GM12872 (cell line): ENCODE data around the gene PEX6.

Source experiments
- TF ChIP-seq, protein P1 (sequence below): IDR thresholded peaks from 3 replicates; pipeline ENCODE4 v1.5.1; 2011; ENCODE audit warnings: low read depth, mild to moderate bottlenecking, low read length, moderate library complexity; ENCODE audit not compliant: insufficient read depth

PEX6 gene

DNA sequence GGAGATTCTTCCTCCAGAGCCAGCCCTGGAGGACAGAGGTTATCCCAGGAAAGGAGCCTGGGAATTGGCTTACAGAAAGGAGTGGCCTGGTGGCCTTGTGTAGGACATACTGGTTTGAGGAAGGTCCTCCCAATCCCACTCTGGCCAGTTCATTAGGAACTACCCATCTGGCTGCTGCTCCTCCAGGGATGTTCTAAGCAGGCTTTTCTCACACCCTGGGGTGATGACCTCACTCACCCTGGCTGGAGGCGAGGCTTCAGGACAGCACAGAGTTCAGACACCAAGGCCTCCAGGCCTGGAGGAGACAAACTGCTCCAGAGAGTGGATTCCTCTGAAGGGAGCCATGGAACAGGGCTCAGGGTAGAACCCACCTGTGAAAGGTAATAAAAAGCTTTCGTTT lies 9.6 kb downstream of the PEX6 start:
- TF ChIP-seq, protein P1, sequence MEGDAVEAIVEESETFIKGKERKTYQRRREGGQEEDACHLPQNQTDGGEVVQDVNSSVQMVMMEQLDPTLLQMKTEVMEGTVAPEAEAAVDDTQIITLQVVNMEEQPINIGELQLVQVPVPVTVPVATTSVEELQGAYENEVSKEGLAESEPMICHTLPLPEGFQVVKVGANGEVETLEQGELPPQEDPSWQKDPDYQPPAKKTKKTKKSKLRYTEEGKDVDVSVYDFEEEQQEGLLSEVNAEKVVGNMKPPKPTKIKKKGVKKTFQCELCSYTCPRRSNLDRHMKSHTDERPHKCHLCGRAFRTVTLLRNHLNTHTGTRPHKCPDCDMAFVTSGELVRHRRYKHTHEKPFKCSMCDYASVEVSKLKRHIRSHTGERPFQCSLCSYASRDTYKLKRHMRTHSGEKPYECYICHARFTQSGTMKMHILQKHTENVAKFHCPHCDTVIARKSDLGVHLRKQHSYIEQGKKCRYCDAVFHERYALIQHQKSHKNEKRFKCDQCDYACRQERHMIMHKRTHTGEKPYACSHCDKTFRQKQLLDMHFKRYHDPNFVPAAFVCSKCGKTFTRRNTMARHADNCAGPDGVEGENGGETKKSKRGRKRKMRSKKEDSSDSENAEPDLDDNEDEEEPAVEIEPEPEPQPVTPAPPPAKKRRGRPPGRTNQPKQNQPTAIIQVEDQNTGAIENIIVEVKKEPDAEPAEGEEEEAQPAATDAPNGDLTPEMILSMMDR = no peak

DNA sequence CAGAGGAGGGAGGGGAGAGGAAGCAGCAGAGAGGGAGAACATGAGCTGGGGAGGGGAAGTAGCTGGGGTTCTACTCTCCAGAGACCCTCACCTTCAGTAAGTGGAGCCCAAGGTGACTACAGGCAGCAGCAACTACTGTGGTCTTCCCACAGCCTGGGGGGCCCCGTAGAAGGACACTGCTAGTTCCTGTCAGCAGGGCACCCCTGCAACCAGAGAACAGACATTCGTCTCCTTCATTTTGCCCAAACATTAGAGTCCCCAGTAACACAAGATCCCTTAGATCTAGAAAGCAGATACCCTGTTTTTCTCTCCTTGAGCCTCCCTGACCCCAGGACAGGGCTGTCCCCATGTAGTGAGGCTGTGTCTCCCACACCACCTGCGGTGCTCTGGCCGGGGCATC lies 10.2 kb downstream of the PEX6 start:
- TF ChIP-seq, protein P1 = no peak

DNA sequence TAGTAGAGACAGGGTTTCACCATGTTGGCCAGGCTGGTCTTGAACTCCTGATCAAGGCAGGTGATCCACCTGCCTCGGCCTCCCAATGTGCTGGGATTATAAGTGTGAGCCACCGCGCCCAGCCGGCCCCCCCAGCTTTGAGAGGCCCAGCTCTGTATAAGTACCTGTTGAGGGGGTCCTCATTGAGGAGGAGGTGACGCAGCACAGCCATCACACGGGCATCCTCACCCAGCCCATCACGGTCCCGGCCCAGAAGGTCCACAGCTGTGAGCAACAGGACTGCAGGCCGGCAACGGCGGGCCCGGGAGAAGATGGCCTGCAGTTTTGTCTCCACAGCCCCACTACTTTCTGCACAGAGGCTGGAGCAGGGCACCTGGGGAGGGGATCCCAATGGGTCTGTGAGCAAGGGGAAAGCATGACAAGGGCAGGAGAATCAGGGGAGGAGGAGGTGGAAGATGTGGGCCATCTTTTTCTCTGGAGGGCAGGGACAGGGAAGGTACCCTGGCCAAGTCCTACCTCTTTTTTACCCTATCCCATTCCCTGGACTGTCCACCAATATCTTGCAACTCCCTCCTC lies 10.8 kb downstream of the PEX6 start:
- TF ChIP-seq, protein P1 = no peak

DNA sequence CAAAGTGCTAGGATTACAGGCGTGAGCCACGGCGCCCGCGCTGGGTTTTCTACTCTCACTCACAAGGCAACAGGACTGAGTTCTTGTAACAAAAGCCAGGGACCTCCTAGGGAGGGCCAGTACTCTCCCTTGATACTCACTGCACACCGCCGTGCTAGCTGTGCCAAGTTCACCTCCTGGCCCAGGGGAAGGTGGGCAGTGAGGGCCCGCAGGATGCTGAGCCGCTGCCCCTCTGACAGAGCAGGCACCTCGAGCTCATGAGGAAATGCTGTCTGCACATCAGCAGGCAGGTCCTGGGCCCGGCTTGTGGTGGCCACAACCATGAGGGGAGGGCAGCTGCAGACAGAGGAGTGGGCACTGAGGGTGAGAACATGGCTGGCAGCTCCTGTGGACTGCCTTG lies 11.8 kb downstream of the PEX6 start:
- TF ChIP-seq, protein P1 = no peak

DNA sequence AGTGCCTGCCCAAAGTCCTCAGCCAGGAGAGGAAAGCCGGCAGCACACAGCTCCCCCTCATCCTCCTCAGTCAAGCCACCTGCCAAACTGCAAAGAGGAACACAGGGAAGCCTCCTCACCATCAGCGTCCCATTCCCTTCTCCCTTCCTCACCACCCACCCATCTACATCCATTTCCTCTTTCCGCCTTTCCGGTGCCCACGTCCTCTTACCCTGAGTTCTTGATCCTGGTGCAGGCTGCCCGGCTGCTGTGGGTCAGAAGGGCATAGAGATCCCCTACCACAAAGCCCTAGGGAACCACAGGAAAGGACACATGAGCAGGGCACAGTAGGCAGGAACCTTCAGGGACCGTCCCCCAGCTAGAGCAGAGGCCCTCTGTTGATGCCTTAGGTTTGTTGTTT lies 12.4 kb downstream of the PEX6 start:
- TF ChIP-seq, protein P1 = no peak

DNA sequence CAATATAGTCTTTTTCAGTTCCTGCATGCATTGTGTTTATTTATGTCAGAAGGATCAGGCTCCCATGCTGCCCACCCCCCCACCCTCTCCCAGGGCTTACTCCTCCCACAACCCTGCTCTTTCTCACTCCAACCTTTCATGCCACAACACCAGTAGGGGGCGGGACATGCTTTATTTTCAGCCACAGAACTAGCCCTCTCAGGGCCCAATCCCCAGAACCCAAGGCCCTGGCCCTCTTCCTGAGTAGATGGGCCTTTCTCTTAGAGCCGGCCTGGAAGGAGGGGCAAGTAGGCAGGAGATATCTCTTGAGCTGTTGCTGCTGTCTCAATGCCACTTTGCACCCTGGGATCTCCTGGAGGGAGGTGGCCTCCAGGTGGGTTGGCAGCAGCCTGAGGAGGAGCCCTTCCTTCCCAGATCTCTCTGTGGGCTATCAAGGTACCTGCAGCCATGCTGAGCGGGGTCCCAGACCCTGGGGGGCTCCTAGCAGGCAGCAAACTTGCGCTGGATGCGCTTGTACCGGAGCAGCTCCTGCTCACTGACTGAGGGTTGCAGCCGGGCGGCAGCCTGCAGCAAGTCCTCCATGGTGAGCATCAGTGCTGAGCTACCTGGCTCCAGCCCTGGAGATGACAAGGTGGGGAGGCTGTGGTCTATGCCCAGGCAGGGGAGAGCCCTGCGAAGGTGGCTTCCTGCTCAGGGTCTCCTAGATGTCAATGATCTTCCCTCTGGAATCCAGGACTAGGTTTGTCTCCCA lies 15.0 kb downstream of the PEX6 start:
- TF ChIP-seq, protein P1 = peak; percentile 33; the same call in 1 of the 3 replicates

DNA sequence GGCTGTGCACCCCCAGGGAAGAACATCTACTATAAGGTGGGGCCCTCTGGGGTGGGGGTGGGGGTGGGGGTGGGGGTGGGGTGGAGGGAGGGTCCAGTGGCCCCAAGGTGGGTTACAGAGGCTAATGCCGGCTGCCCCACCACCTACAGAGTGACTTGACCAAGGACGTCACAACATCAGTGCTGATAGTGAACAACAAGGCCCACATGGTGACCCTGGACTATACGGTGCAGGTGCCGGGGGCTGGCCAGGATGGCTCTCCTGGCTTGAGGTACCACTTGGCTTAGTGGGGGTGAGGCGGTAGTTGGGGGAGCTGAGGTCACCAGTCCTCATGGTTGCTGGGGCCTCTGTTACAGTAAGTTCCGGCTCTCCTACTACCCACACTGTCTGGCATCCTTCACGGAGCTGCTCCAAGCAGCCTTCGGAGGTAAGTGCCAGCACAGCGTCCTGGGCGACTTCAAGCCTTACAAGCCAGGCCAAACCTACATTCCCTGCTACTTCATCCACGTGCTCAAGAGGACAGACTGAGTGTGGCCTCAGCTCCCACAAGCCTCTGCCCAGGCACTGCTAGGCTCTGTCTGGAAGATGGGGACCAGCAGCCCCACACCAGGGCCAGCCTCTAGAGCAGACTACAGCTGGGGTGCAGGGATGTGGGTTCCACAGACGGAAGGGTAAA lies 15.7 kb downstream of the PEX6 start:
- TF ChIP-seq, protein P1 = no peak
